B cell (primary cell): ENCODE data around the gene PACSIN1. TPM values are rescaled to one million over a fixed set of nuclear protein-coding genes. Genes with fewer than 3 reads are reported as not detected.

Source experiments
- ATAC-seq: fragments of 200-7000 bp; cut with Tn5 transposase; one replicate; pipeline ENCODE4 v1.10.0; 2021; ENCODE audit warnings: low read depth, mild to moderate bottlenecking, moderate number of reproducible peaks, moderate library complexity
- CTCF ChIA-PET: fragments of 350-600 bp; sonication (Branson Sonifier 250); formaldehyde crosslinking; loops from one replicate; lab custom pipeline; 2021; ENCODE audit warnings: antibody characterized with exemption, inconsistent platforms; lab: Charles Lee
- POLR2A ChIA-PET: fragments of 350-600 bp; sonication (Branson Sonifier 250); formaldehyde crosslinking; loops from one replicate; lab custom pipeline; 2021; ENCODE audit warnings: antibody characterized with exemption; lab: Charles Lee
- DNase-seq: peaks from one replicate; pipeline ENCODE4 v3.0.0; 2013
- H2AFZ ChIP-seq: 2 replicates; pipeline ENCODE4 v1.6.1; 2012; ENCODE audit warnings: mild to moderate bottlenecking, low read depth, low read length; ENCODE audit not compliant: insufficient read depth, poor library complexity, severe bottlenecking
- H3K27ac ChIP-seq, 2 donors: 1 replicate in 1 of 2; 2 replicates in 1 of 2; pipeline ENCODE4 v1.5.1; 2012 to 2013; ENCODE audit warnings: low read length in 2 of 2, mild to moderate bottlenecking in 2 of 2, moderate library complexity in 1 of 2
- H3K27me3 ChIP-seq, 4 experiments: fragments of 200-600 bp in 1 of 4; sonication (generic) in 1 of 4; replicated peaks in 1 of 4; 1 replicate in 2 of 4; 2 replicates in 2 of 4; pipeline versions ENCODE4 v1.6.1 to v1.7.0; 2013 to 2016; ENCODE audit warnings: low read length in 3 of 4, mild to moderate bottlenecking in 2 of 4, mixed read lengths in 1 of 4, moderate library complexity in 1 of 4; ENCODE audit not compliant: insufficient read depth in 4 of 4, control insufficient read depth in 3 of 4; ENCODE audit errors: control extremely low read depth in 1 of 4
- H3K36me3 ChIP-seq, 2 experiments: replicated peaks in 1 of 2; 1 replicate in 1 of 2; 2 replicates in 1 of 2; pipeline versions ENCODE4 v1.6.1 to v1.7.1; 2013; ENCODE audit warnings: low read length in 1 of 2; ENCODE audit not compliant: insufficient read depth in 2 of 2, control insufficient read depth in 1 of 2; ENCODE audit errors: control extremely low read depth in 1 of 2, extremely low read depth in 1 of 2
- H3K4me1 ChIP-seq, 2 donors: fragments of 200-600 bp in 1 of 2; sonication (generic) in 1 of 2; 1 replicate in 1 of 2; 2 replicates in 1 of 2; pipeline versions ENCODE4 v1.5.1 to v1.6.1; 2013 to 2017; ENCODE audit warnings: low read length in 2 of 2; ENCODE audit not compliant: control insufficient read depth in 2 of 2, insufficient read depth in 2 of 2
- H3K4me2 ChIP-seq: replicated peaks from 2 replicates; pipeline ENCODE3; 2012; ENCODE audit warnings: mild to moderate bottlenecking, low read depth, low read length; ENCODE audit not compliant: poor library complexity, severe bottlenecking
- H3K4me3 ChIP-seq, 5 experiments: fragments of 200-600 bp in 1 of 5; sonication (generic) in 1 of 5; 1 replicate in 3 of 5; 2 replicates in 2 of 5; pipeline versions ENCODE4 v1.5.1 to v1.7.0; 2011 to 2016; ENCODE audit warnings: low read length in 4 of 5, mild to moderate bottlenecking in 4 of 5, low read depth in 2 of 5, control low read depth in 1 of 5, moderate library complexity in 1 of 5; ENCODE audit not compliant: insufficient read depth in 1 of 5; ENCODE audit errors: control extremely low read depth in 1 of 5, extremely low read depth in 1 of 5
- H3K79me2 ChIP-seq: fragments of 200-600 bp; sonication (generic); one replicate; pipeline ENCODE4 v1.6.0; 2016; ENCODE audit warnings: low read length; ENCODE audit not compliant: control insufficient read depth, insufficient read depth
- H3K9ac ChIP-seq: fragments of 200-600 bp; sonication (generic); 2 replicates; pipeline ENCODE4 v1.6.1; 2017; ENCODE audit warnings: mild to moderate bottlenecking, low read length, moderate library complexity
- H3K9me3 ChIP-seq, 3 donors: one replicate each; pipeline versions ENCODE4 v1.6.1 to v1.7.1; 2013; ENCODE audit warnings: low read length in 2 of 3; ENCODE audit not compliant: control insufficient read depth in 2 of 3, insufficient read depth in 1 of 3; ENCODE audit errors: control extremely low read depth in 1 of 3
- H4K20me1 ChIP-seq: 2 replicates; pipeline ENCODE4 v1.6.0; 2012; ENCODE audit warnings: mild to moderate bottlenecking, low read length; ENCODE audit not compliant: insufficient read depth, control insufficient read depth, poor library complexity, severe bottlenecking
- H3K27ac Mint-ChIP-seq: one replicate; pipeline ENCODE4 v1.8.0; 2021; ENCODE audit warnings: mixed read lengths
- H3K27me3 Mint-ChIP-seq: one replicate; pipeline ENCODE4 v1.8.0; 2021; ENCODE audit warnings: mixed read lengths
- H3K4me1 Mint-ChIP-seq: one replicate; pipeline ENCODE4 v1.8.0; 2021; ENCODE audit warnings: mixed read lengths
- H3K4me3 Mint-ChIP-seq: one replicate; pipeline ENCODE4 v1.8.0; 2021; ENCODE audit warnings: mixed read lengths
- H3K9me3 Mint-ChIP-seq: one replicate; pipeline ENCODE4 v1.8.0; 2022; ENCODE audit warnings: mixed read lengths; ENCODE audit not compliant: insufficient read depth
- EZH2 ChIP-seq: IDR thresholded peaks from 2 replicates; pipeline ENCODE4 v1.6.1; 2012; ENCODE audit warnings: borderline replicate concordance, low read depth, mild to moderate bottlenecking, moderate library complexity, low read length; ENCODE audit not compliant: insufficient read depth, poor library complexity, severe bottlenecking
- WGBS: methylation state at CpG from one replicate; pipeline ENCODE4 v1.1.5; 2013; ENCODE audit warnings: missing lambda C conversion rate; ENCODE audit not compliant: insufficient coverage; 5-methylcytosine and 5-hydroxymethylcytosine counted together
- intact Hi-C: fragments of 100-400 bp; cut with micrococcal nuclease; formaldehyde crosslinking; loops from one replicate; pipeline ENCODE4 v1.10.0; 2022
- polyA plus RNA-seq: library from polyadenylated mRNA; depleted of rRNA; stranded (reverse); fragments of >200 nt; gene quantifications from 2 replicates; pipeline ENCODE4 v1.2.3, GENCODE V29; 2012
- total RNA-seq, 2 donors: library from RNA; stranded (reverse); fragments of 120-200 nt in 1 of 2; gene quantifications; 1 replicate in 1 of 2; 2 replicates in 1 of 2; pipeline versions ENCODE4 v1.2.3 to v1.2.4, GENCODE V29; 2013 to 2022
- TF ChIP-seq, protein P1 (sequence below): fragments of 200-600 bp; IDR thresholded peaks from one replicate; pipeline ENCODE4 v1.8.0; 2022; ENCODE audit warnings: antibody characterized with exemption, mild to moderate bottlenecking

PACSIN1 gene
- total and polyA plus RNA-seq, 2 donors (not counting 1 experiment from before 2014, with no cell fraction given) = 0.18 to 0.20 TPM

DNA sequence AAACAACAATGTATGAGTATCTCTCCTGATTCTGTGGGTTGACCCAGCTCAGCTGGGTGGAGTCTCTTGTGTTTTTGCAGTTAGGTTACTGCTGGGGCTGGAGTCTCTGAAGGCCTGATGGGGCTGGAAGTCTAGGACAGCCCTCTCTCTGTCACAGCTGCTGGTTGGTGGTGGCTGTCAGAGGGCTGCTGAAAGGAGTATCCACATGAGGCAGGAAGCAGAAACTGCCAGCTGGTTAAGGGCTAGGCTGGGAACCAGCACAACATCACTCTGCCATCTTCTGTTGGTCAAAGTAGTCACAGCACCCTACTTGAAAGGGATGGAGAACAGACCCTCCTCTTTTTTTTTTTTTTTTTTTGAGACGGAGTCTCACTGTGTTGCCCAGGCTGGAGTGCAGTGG lies 10.0 kb upstream of the PACSIN1 start:
- Histone ChIP-seq H3K79me2 (no peaks in the 10 kb centered on the region), H3K4me1 (no peaks in the 10 kb centered on the region), H3K27ac (no peak overlapping the region), H4K20me1 (no peaks in the 10 kb centered on the region), H2AFZ (no peak overlapping the region), H3K9ac (no peak overlapping the region), H3K4me3 (no peak overlapping the region), H3K4me2 (no peak overlapping the region), H3K27me3 (no peaks in the 10 kb centered on the region), H3K36me3 (no peaks in the 10 kb centered on the region), H3K9me3 (peaks cover 0 to 6% (median 2%) of the 10 kb centered on the region in 3 donors)
- WGBS = no CpG with 5 or more reads among the region's 1 CpG
- TF ChIP-seq EZH2 = no peak
- TF ChIP-seq, protein P1, sequence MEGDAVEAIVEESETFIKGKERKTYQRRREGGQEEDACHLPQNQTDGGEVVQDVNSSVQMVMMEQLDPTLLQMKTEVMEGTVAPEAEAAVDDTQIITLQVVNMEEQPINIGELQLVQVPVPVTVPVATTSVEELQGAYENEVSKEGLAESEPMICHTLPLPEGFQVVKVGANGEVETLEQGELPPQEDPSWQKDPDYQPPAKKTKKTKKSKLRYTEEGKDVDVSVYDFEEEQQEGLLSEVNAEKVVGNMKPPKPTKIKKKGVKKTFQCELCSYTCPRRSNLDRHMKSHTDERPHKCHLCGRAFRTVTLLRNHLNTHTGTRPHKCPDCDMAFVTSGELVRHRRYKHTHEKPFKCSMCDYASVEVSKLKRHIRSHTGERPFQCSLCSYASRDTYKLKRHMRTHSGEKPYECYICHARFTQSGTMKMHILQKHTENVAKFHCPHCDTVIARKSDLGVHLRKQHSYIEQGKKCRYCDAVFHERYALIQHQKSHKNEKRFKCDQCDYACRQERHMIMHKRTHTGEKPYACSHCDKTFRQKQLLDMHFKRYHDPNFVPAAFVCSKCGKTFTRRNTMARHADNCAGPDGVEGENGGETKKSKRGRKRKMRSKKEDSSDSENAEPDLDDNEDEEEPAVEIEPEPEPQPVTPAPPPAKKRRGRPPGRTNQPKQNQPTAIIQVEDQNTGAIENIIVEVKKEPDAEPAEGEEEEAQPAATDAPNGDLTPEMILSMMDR = no peak
- no peaks in the 10 kb centered on the region for H3K4me1 Mint-ChIP-seq
- no peak overlapping the region for H3K27ac Mint-ChIP-seq
- H3K27me3 Mint-ChIP-seq = no peaks in the 10 kb centered on the region
- DNase-seq (no peak), ATAC-seq (no peak)
- POLR2A ChIA-PET = no interaction called here
- intact Hi-C loops = no loop called here
- CTCF ChIA-PET = interaction anchor here (8.9 kb wide), 1 partner anchor 154 kb away, joined by 178 read pairs; no protein-coding TSS in a partner anchor
- peaks cover 2% of the 10 kb centered on the region for H3K9me3 Mint-ChIP-seq
- no peak overlapping the region for H3K4me3 Mint-ChIP-seq

DNA sequence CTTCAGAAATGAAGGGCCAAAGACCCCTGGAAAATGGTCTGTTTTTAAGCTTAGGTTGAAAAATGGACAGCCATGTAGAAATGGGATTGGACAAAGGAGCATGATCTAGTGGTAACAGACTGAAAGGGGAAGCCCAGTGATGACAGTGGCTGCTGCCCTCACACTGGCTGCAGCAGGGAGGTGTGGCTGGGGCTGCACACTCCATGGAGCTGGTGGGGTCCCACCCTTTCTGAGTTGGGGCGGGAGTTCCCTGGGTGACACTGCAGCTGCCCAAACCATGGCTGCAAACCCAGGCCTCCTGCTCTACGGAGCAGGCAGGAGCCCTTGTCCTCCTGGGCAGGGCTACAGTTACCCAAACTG lies 8.5 kb upstream of the PACSIN1 start:
- Histone ChIP-seq H3K36me3 (no peaks in the 10 kb centered on the region), H3K9ac (no peak overlapping the region), H3K4me3 (no peak overlapping the region), H3K79me2 (no peaks in the 10 kb centered on the region), H3K4me2 (no peak overlapping the region), H2AFZ (no peak overlapping the region), H3K27me3 (no peaks in the 10 kb centered on the region), H3K4me1 (no peaks in the 10 kb centered on the region), H3K9me3 (no peaks in the 10 kb centered on the region), H3K27ac (no peak overlapping the region), H4K20me1 (no peaks in the 10 kb centered on the region)
- H3K4me3 Mint-ChIP-seq = no peak overlapping the region
- intact Hi-C loops = no loop called here
- POLR2A ChIA-PET = no interaction called here
- no peaks in the 10 kb centered on the region for H3K27me3 Mint-ChIP-seq
- DNase-seq (no peak), ATAC-seq (no peak)
- no peaks in the 10 kb centered on the region for H3K4me1 Mint-ChIP-seq
- TF ChIP-seq EZH2 = no peak
- TF ChIP-seq, protein P1 = no peak
- no peaks in the 10 kb centered on the region for H3K9me3 Mint-ChIP-seq
- WGBS = 86% methylated on average over 2 of the region's 2 CpGs
- H3K27ac Mint-ChIP-seq = no peak overlapping the region
- CTCF ChIA-PET = interaction anchor here (1.0 to 8.9 kb wide), 4 partner anchors 10 to 682 kb away, joined by 3 to 178 read pairs (median 6); no protein-coding TSS in a partner anchor
